ENCODE data around the gene LRRTM4. TPM values are rescaled to one million over a fixed set of nuclear protein-coding genes. Genes with fewer than 3 reads are reported as not detected.

The LRRTM4 gene
- total and polyA plus RNA-seq, 2 experiments from 2014 or later: 4.5 to 15.4 TPM

DNA sequence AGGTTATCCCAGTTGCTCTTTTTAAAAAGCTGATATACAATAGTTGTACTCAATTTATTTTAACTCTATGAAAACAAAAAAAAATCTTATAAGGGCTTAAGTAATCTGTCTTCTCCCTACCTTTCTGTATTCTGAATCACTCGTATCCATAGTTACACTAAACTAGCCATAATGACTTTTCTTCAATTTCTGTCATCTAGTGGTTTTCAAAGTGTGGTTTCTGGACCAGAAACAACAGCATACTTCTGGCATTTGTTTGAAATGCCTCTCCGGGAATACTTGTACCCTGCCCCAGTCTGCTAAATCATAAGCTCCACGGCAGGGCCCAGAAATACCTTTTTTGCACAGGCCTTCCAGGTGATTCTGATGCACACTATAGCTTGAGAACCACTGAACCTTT is 253.6 kb downstream of the LRRTM4 start:
- H3K4me3 ChIP-seq: no peak overlapping the region
- H2AFZ ChIP-seq: no peak overlapping the region
- H3K27ac Mint-ChIP-seq: no peak overlapping the region
- no peak overlapping the region for H3K4me2 ChIP-seq
- peaks cover 2% of the 10 kb centered on the region; the same call in 1 of the 3 replicates for H3K4me1 Mint-ChIP-seq
- no peaks in the 10 kb centered on the region for H3F3A ChIP-seq (replicated peaks; ENCODE audit: low read depth)
- no peaks in the 10 kb centered on the region for H3K36me3 ChIP-seq (ENCODE audit: insufficient read depth)
- peaks cover 7% of the 10 kb centered on the region; the same call in 1 of the 3 replicates for H3K36me3 Mint-ChIP-seq (ENCODE audit: low read depth)
- H3K27me3 ChIP-seq (ENCODE audit: insufficient read depth): no peaks in the 10 kb centered on the region
- H3K79me2 ChIP-seq (replicated peaks; ENCODE audit: insufficient read depth): no peaks in the 10 kb centered on the region
- no peaks in the 10 kb centered on the region for H3K4me1 ChIP-seq (ENCODE audit: insufficient read depth)
- peaks cover 1% of the 10 kb centered on the region for H3K27me3 Mint-ChIP-seq (ENCODE audit: insufficient read depth, low read depth, poor library complexity)
- DNase-seq (ENCODE audit: low spot score): no peak
- no peaks in the 10 kb centered on the region for H4K20me1 ChIP-seq (replicated peaks; ENCODE audit: insufficient read depth)
- no peak overlapping the region for H3K4me3 Mint-ChIP-seq
- no peak overlapping the region for H3K27ac ChIP-seq (ENCODE audit: low read depth)
- TF ChIP-seq, protein P1, sequence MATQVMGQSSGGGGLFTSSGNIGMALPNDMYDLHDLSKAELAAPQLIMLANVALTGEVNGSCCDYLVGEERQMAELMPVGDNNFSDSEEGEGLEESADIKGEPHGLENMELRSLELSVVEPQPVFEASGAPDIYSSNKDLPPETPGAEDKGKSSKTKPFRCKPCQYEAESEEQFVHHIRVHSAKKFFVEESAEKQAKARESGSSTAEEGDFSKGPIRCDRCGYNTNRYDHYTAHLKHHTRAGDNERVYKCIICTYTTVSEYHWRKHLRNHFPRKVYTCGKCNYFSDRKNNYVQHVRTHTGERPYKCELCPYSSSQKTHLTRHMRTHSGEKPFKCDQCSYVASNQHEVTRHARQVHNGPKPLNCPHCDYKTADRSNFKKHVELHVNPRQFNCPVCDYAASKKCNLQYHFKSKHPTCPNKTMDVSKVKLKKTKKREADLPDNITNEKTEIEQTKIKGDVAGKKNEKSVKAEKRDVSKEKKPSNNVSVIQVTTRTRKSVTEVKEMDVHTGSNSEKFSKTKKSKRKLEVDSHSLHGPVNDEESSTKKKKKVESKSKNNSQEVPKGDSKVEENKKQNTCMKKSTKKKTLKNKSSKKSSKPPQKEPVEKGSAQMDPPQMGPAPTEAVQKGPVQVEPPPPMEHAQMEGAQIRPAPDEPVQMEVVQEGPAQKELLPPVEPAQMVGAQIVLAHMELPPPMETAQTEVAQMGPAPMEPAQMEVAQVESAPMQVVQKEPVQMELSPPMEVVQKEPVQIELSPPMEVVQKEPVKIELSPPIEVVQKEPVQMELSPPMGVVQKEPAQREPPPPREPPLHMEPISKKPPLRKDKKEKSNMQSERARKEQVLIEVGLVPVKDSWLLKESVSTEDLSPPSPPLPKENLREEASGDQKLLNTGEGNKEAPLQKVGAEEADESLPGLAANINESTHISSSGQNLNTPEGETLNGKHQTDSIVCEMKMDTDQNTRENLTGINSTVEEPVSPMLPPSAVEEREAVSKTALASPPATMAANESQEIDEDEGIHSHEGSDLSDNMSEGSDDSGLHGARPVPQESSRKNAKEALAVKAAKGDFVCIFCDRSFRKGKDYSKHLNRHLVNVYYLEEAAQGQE (IDR thresholded peaks at IDR 0.05; ENCODE audit: unreplicated experiment): no peak
- no peak for TF ChIP-seq POLR2AphosphoS5 (IDR thresholded peaks at IDR 0.05; ENCODE audit: low read depth)
- TF ChIP-seq JUNB (IDR thresholded peaks at IDR 0.05; ENCODE audit: unreplicated experiment): no peak
- TF ChIP-seq CREB1 (CRISPR knock-in tag; IDR thresholded peaks at IDR 0.05; ENCODE audit: low read depth): no peak
- TF ChIP-seq, protein P2, sequence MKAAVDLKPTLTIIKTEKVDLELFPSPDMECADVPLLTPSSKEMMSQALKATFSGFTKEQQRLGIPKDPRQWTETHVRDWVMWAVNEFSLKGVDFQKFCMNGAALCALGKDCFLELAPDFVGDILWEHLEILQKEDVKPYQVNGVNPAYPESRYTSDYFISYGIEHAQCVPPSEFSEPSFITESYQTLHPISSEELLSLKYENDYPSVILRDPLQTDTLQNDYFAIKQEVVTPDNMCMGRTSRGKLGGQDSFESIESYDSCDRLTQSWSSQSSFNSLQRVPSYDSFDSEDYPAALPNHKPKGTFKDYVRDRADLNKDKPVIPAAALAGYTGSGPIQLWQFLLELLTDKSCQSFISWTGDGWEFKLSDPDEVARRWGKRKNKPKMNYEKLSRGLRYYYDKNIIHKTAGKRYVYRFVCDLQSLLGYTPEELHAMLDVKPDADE (IDR thresholded peaks at IDR 0.05): no peak
- TF ChIP-seq, protein P3, sequence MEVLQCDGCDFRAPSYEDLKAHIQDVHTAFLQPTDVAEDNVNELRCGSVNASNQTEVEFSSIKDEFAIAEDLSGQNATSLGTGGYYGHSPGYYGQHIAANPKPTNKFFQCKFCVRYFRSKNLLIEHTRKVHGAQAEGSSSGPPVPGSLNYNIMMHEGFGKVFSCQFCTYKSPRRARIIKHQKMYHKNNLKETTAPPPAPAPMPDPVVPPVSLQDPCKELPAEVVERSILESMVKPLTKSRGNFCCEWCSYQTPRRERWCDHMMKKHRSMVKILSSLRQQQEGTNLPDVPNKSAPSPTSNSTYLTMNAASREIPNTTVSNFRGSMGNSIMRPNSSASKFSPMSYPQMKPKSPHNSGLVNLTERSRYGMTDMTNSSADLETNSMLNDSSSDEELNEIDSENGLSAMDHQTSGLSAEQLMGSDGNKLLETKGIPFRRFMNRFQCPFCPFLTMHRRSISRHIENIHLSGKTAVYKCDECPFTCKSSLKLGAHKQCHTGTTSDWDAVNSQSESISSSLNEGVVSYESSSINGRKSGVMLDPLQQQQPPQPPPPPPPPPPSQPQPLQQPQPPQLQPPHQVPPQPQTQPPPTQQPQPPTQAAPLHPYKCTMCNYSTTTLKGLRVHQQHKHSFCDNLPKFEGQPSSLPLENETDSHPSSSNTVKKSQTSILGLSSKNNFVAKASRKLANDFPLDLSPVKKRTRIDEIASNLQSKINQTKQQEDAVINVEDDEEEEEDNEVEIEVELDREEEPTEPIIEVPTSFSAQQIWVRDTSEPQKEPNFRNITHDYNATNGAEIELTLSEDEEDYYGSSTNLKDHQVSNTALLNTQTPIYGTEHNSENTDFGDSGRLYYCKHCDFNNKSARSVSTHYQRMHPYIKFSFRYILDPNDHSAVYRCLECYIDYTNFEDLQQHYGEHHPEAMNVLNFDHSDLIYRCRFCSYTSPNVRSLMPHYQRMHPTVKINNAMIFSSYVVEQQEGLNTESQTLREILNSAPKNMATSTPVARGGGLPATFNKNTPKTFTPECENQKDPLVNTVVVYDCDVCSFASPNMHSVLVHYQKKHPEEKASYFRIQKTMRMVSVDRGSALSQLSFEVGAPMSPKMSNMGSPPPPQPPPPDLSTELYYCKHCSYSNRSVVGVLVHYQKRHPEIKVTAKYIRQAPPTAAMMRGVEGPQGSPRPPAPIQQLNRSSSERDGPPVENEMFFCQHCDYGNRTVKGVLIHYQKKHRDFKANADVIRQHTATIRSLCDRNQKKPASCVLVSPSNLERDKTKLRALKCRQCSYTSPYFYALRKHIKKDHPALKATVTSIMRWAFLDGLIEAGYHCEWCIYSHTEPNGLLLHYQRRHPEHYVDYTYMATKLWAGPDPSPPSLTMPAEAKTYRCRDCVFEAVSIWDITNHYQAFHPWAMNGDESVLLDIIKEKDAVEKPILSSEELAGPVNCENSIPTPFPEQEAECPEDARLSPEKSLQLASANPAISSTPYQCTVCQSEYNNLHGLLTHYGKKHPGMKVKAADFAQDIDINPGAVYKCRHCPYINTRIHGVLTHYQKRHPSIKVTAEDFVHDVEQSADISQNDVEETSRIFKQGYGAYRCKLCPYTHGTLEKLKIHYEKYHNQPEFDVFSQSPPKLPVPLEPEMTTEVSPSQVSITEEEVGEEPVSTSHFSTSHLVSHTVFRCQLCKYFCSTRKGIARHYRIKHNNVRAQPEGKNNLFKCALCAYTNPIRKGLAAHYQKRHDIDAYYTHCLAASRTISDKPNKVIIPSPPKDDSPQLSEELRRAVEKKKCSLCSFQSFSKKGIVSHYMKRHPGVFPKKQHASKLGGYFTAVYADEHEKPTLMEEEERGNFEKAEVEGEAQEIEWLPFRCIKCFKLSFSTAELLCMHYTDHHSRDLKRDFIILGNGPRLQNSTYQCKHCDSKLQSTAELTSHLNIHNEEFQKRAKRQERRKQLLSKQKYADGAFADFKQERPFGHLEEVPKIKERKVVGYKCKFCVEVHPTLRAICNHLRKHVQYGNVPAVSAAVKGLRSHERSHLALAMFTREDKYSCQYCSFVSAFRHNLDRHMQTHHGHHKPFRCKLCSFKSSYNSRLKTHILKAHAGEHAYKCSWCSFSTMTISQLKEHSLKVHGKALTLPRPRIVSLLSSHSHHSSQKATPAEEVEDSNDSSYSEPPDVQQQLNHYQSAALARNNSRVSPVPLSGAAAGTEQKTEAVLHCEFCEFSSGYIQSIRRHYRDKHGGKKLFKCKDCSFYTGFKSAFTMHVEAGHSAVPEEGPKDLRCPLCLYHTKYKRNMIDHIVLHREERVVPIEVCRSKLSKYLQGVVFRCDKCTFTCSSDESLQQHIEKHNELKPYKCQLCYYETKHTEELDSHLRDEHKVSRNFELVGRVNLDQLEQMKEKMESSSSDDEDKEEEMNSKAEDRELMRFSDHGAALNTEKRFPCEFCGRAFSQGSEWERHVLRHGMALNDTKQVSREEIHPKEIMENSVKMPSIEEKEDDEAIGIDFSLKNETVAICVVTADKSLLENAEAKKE (CRISPR knock-in tag; IDR thresholded peaks at IDR 0.05): no peak
- TF ChIP-seq ZNF331 (CRISPR knock-in tag; IDR thresholded peaks at IDR 0.05; ENCODE audit: low read depth): no peak
- TF ChIP-seq ZNF114 (CRISPR knock-in tag; IDR thresholded peaks at IDR 0.05): no peak
- no peak for TF ChIP-seq EZH2 (IDR thresholded peaks at IDR 0.05; ENCODE audit: low read depth, unreplicated experiment)
- TF ChIP-seq, protein P4, sequence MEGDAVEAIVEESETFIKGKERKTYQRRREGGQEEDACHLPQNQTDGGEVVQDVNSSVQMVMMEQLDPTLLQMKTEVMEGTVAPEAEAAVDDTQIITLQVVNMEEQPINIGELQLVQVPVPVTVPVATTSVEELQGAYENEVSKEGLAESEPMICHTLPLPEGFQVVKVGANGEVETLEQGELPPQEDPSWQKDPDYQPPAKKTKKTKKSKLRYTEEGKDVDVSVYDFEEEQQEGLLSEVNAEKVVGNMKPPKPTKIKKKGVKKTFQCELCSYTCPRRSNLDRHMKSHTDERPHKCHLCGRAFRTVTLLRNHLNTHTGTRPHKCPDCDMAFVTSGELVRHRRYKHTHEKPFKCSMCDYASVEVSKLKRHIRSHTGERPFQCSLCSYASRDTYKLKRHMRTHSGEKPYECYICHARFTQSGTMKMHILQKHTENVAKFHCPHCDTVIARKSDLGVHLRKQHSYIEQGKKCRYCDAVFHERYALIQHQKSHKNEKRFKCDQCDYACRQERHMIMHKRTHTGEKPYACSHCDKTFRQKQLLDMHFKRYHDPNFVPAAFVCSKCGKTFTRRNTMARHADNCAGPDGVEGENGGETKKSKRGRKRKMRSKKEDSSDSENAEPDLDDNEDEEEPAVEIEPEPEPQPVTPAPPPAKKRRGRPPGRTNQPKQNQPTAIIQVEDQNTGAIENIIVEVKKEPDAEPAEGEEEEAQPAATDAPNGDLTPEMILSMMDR (conservative IDR thresholded peaks at IDR 0.05; ENCODE audit: low read depth in 2 of 2): no peak
- TF ChIP-seq STAT1 (IDR thresholded peaks at IDR 0.05; ENCODE audit: unreplicated experiment): no peak
- TF ChIP-seq EZH2phosphoT487 (IDR thresholded peaks at IDR 0.05; ENCODE audit: unreplicated experiment): no peak
- TF ChIP-seq NANOG (IDR thresholded peaks at IDR 0.05; ENCODE audit: borderline replicate concordance): no peak
- H3K9me2 ChIP-seq (ENCODE audit: insufficient read depth): no peaks in the 10 kb centered on the region
- peaks cover 11% of the 10 kb centered on the region; the same call in 1 of the 3 replicates for H3K9me3 Mint-ChIP-seq
- no peak for ATAC-seq
